Stimulated activated naive CD8-positive, alpha-beta T cell treated with anti-CD3 and anti-CD28 coated beads, Interleukin-15, Interleukin-2, amounts not matched to agents 100 ng/mL and 50 ng/mL, for 24 hours (primary cell): Measurements from ENCODE around the gene C3orf49.
A peak's percentile ranks its signal among the peaks of the same experiment; 100 is the strongest.

ENCODE experiments used
- H3K27ac Mint-ChIP-seq: one replicate; pipeline ENCODE4 v1.8.0; 2021; ENCODE audit warnings: mild to moderate bottlenecking, mixed read lengths
- H3K27me3 Mint-ChIP-seq: one replicate; pipeline ENCODE4 v1.8.0; 2021; ENCODE audit warnings: mixed read lengths
- H3K36me3 Mint-ChIP-seq: one replicate; pipeline ENCODE4 v1.8.0; 2021; ENCODE audit warnings: low read depth, mixed read lengths
- H3K4me1 Mint-ChIP-seq: one replicate; pipeline ENCODE4 v1.8.0; 2021; ENCODE audit warnings: low read depth, mixed read lengths
- H3K4me3 Mint-ChIP-seq: one replicate; pipeline ENCODE4 v1.8.0; 2021; ENCODE audit warnings: mild to moderate bottlenecking, mixed read lengths
- H3K9me3 Mint-ChIP-seq: one replicate; pipeline ENCODE4 v1.8.0; 2021; ENCODE audit warnings: mixed read lengths

Gene C3orf49

DNA sequence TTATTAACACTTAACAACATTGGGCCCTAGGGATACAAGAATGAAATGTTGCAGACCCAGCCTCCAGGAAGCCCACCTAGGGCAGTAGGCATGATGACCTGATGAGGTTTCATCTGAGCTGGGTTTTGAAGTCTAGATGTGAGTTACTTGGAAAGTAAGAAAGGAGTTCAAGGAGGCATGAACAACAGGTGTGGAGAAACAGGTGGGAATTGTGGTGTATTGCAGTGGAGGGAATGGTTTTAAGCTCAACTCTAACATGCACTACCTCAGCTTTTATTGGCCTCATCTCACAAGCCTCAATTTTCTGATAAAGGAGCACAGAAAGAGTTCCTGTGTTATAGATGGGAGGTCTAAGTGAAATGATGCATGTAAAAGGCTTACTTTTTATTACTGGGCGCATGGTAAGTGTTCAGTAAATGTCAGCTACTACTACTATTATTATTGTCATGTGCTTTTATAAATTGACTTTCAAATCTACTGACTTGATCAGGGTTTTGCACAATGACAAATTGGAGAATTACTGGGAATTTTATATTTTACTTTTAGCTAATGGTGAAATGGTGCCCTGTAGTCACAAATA is 73.8 kb downstream of the C3orf49 start:
- peaks cover 38% of the 10 kb centered on the region for H3K4me1 Mint-ChIP-seq
- H3K27ac Mint-ChIP-seq, result no peak overlapping the region
- H3K4me3 Mint-ChIP-seq, result no peak overlapping the region
- H3K9me3 Mint-ChIP-seq, result no peaks in the 10 kb centered on the region
- H3K27me3 Mint-ChIP-seq, result no peaks in the 10 kb centered on the region
- H3K36me3 Mint-ChIP-seq, result peaks cover 13% of the 10 kb centered on the region

DNA sequence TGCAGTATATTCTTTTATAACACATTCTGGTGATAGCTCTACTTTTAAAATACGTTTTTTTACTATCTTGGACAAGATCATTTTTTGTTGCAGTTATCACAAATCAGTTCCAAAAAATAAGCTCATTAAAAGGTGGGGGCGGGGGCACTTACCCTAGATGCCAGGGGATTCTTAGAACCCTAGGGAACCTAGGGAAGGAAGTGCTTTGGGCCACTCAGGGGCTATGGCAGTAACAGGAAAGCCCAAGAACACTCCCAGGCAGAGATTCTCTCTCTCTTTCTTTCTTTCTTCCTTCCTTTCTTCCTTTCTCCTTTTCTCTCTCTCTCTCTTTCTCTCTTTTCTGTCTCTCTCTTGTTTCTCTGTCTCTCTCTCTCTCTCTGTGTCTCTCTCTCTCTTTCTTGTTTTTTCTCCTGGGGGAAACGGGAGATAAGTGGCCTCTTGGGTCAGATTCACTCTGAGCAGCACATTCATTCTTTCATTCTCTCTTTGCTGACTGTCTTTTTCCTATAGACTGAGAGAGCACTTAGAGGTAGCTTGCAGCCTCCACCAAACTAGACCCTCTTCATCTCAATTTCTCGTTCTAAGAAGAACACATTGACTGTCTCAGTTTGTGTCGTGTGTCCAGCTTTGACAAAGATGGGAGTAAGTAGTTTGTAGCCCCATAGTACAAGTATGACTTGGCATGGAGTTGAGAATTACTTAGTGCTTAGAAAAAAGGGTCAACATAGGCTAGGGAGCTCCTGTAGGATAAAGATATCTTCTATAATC is 76.5 kb downstream of the C3orf49 start:
- peaks cover 49% of the 10 kb centered on the region for H3K4me1 Mint-ChIP-seq
- peak overlapping the region; percentile 78 for H3K27ac Mint-ChIP-seq
- peaks cover 32% of the 10 kb centered on the region for H3K36me3 Mint-ChIP-seq
- no peaks in the 10 kb centered on the region for H3K9me3 Mint-ChIP-seq
- H3K4me3 Mint-ChIP-seq, result no peak overlapping the region
- H3K27me3 Mint-ChIP-seq, result no peaks in the 10 kb centered on the region

DNA sequence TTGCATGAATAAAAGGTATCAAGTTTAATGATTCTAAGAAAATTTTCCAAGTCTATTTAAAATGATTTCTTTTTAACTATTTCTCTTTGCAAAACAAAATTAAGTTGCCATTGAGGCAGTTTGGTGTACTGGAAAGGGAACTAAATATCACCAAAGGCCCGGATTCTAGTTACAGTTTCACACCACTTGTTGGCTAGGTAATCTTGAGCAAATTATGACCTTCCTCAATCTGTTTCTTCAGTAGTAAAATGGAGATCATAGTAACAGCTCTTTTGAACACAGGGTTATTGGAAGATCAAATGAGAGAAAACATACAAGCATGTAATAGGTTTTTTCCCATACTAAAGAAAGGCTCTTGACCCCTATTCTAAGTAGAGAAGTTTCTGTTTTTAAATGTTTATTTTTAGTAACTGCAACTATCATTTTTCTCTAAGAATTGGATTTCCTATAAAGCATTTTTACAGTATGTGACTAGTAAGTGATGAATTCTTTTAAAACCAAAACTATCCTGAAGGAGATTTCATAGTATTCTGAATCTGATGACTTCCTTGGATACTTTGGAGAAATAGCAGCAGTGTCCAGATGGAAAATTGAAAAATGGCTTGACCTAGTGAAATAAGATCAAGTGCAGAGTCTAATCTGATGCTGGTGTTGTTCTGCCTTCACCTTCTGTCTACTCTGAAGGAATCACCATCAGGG is 77.4 kb downstream of the C3orf49 start:
- peak overlapping the region; percentile 26 for H3K27ac Mint-ChIP-seq
- H3K36me3 Mint-ChIP-seq, result peaks cover 36% of the 10 kb centered on the region
- no peaks in the 10 kb centered on the region for H3K27me3 Mint-ChIP-seq
- peaks cover 49% of the 10 kb centered on the region for H3K4me1 Mint-ChIP-seq
- H3K9me3 Mint-ChIP-seq, result peaks cover 4% of the 10 kb centered on the region
- H3K4me3 Mint-ChIP-seq, result no peak overlapping the region
